MM.1S (cell line): Measurements from ENCODE around the gene KCNG2.

Experiments
- CTCF ChIP-seq: fragments of 300-600 bp; sonication (generic); IDR thresholded peaks from 2 replicates; pipeline ENCODE4 v1.5.1; 2016; ENCODE audit warnings: antibody characterized with exemption, low read length, mixed read lengths
- EZH2 ChIP-seq: fragments of 300-600 bp; sonication (generic); optimal IDR thresholded peaks from 2 replicates; pipeline ENCODE3; 2017; ENCODE audit warnings: low read depth, mild to moderate bottlenecking, antibody characterized with exemption, low read length, mixed read lengths
- EZH2phosphoT487 ChIP-seq: fragments of 300-600 bp; sonication (generic); IDR thresholded peaks from 2 replicates; pipeline ENCODE4 v1.6.1; 2018; ENCODE audit warnings: antibody characterized with exemption, low read length

GRCh38 chr18:79756143-79756500 lies 41.6 kb upstream of the KCNG2 start:
- TF ChIP-seq CTCF (no peak), EZH2 (no peak), EZH2phosphoT487 (no peak)
